SK-N-MC (cell line): ENCODE results near the gene ZER1.

Source experiments
- EZH2 ChIP-seq: fragments of 200-600 bp; sonication (generic); IDR thresholded peaks from one replicate; pipeline ENCODE4 v1.6.1; 2017; ENCODE audit warnings: antibody characterized with exemption
- POLR2AphosphoS5 ChIP-seq: IDR thresholded peaks from 2 replicates; pipeline ENCODE4 v1.6.1; 2012; ENCODE audit warnings: mild to moderate bottlenecking, low read depth, low read length, borderline replicate concordance

DNA sequence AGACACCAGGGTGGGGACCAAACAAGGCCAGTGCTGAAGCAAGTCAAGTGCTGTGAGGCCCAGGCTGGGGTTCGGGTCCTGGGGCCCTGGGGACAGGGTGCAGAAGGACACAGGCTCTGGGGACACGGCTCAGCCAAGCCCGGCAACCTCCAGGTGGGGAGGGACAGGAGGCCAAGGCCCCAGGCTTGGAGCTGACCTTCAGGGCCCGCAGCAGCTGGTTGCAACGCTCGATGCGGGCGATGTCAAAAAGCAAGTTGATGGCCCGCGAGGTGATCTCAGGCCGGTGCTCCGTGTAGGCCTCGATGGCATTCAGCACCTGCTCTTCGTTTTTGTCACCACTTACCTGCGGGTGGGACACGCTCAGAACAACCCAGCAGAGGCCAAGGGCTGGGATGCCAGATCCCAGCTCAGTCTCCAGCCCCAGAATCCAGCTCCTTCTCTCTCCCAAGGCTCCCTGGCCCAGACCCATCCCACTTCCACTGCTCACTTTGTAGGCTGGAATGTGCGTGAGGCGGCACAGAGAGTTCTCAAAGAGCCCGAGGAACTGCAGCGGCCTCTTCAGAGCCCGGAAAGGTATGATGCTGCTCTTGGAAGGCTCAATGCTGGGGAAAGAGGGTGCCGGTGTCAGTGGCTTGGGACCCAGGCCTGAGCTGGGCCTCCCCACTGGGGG lies 20.7 kb downstream of the ZER1 start:
- TF ChIP-seq POLR2AphosphoS5 (no peak), EZH2 (no peak)
